Esophagus muscularis mucosa (tissue), 4 donors: ENCODE measurements around the gene NPHP1. TPM values are rescaled to one million over a fixed set of nuclear protein-coding genes. Genes with fewer than 3 reads are reported as not detected.
"Not testable (repeated sequence)": the region's sequence is repeated elsewhere in the genome, so short reads cannot be mapped to it uniquely, and the experiment has no call there.

Experiments used
- DNase-seq: peaks from one replicate; pipeline ENCODE4 v3.0.0-alpha.2; 2017; ENCODE audit errors: extremely low spot score
- H3K27ac ChIP-seq, 4 donors: fragments of 200-600 bp; sonication (generic); replicated peaks in 1 of 4; 1 replicate in 3 of 4; 2 replicates in 1 of 4; pipeline ENCODE4 v1.5.1; 2016 to 2019; ENCODE audit warnings: mild to moderate bottlenecking in 1 of 4
- H3K27me3 ChIP-seq, 4 donors: fragments of 200-600 bp; sonication (generic); one replicate each; pipeline versions ENCODE4 v1.5.1 to v1.6.0; 2016 to 2019
- H3K36me3 ChIP-seq, 4 donors: fragments of 200-600 bp; sonication (generic); one replicate each; pipeline ENCODE4 v1.5.1; 2016 to 2019
- H3K4me1 ChIP-seq, 4 donors: fragments of 200-600 bp; sonication (generic); one replicate each; pipeline ENCODE4 v1.5.1; 2016 to 2019
- H3K4me3 ChIP-seq, 4 donors: fragments of 200-600 bp; sonication (generic); 1 replicate in 2 of 4; 2 replicates in 2 of 4; pipeline ENCODE4 v1.5.1; 2016 to 2019; ENCODE audit warnings: mild to moderate bottlenecking in 4 of 4, moderate library complexity in 1 of 4
- H3K9me3 ChIP-seq, 4 donors: fragments of 200-600 bp; sonication (generic); 1 replicate in 3 of 4; 2 replicates in 1 of 4; pipeline ENCODE4 v1.5.1; 2016 to 2019
- EP300 ChIP-seq: sonication (generic); formaldehyde crosslinking; IDR thresholded peaks from one replicate; pipeline ENCODE4 v1.6.1; 2017; ENCODE audit warnings: antibody characterized with exemption
- POLR2A ChIP-seq: fragments of 450-650 bp; IDR thresholded peaks from one replicate; pipeline ENCODE4 v1.6.1; 2017; ENCODE audit warnings: antibody characterized with exemption, moderate library complexity, mild to moderate bottlenecking, low read depth
- POLR2AphosphoS5 ChIP-seq, 2 donors: sonication (generic); formaldehyde crosslinking; IDR thresholded peaks; one replicate each; pipeline ENCODE4 v1.6.1; 2017; ENCODE audit warnings: antibody characterized with exemption in 2 of 2
- WGBS: methylation state at CpG from one replicate; pipeline ENCODE4 v1.1.5; 2018; 5-methylcytosine and 5-hydroxymethylcytosine counted together
- intact Hi-C: fragments of 100-400 bp; cut with DNase I; formaldehyde crosslinking; loops from one replicate; pipeline ENCODE4 v1.15.1; 2023
- total RNA-seq, 4 donors: library from RNA; depleted of rRNA; stranded (reverse); fragments of >200 nt; gene quantifications; one replicate each; pipeline versions ENCODE4 v1.1.0 to v1.2.1, GENCODE V29; 2016
- TF ChIP-seq, protein P1 (sequence below), 3 experiments: fragments of 200-600 bp in 2 of 3; fragments of 450-650 bp in 1 of 3; sonication (generic) in 2 of 3; IDR thresholded peaks; one replicate each; pipeline ENCODE4 v1.5.1; 2017 to 2019; ENCODE audit warnings: antibody characterized with exemption in 3 of 3, mild to moderate bottlenecking in 2 of 3, moderate library complexity in 1 of 3

The NPHP1 gene
- total RNA-seq, 4 donors from 2014 or later, result 6.3 to 9.7 (median 7.3) TPM

DNA sequence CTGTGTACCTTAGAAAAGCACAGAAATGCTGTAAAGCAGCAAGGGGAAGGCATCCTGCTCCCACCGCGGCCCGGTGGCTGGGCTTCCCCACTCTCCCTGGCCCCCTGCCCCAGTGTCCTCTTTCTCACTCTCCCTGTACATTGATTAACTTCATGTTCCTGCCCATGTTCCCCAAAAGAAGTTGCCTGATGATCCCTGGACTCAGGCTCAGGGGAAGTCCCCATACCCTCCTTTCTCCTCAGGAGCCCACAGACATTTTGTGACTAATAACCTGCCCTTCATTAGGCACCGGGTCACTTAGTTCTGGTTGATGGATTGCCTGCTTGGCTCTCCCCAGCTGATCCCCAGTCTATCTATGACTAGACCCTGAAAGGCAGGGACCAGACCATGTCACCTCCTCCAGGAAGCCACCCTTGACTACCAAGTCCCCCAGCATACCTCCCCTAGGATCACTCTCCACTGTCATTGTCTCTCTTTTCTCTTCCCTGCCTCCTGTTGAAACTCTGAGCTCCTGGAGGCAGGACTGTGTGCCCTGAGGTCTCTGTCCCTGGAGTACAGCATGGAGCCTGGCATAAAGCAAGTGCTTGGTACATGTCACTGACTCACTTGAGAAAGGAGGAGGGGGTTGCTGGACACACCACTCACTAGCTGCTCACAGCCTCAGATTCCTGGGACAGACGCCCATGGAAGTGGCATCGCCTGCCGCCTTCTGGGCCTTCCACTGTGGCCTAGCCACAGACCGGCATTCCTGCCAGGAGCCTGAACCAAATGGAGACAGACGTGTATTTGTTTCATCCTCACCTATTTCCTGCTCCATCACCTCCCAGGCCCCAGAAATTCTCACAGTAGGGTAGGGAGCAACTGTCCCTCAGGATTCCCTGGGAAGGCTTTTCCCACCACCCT, 102.7 kb downstream of the NPHP1 start:
- 62% methylated on average over 9 of the region's 9 CpGs for WGBS
- peak overlapping the region in 3 of 4 donors; percentile 3 to 33 (median 23) for H3K4me3 ChIP-seq
- peak; percentile 86 for DNase-seq
- peaks cover 26 to 44% (median 38%) of the 10 kb centered on the region in 4 donors for H3K4me1 ChIP-seq
- intact Hi-C loops, result no loop called here
- TF ChIP-seq, protein P1, sequence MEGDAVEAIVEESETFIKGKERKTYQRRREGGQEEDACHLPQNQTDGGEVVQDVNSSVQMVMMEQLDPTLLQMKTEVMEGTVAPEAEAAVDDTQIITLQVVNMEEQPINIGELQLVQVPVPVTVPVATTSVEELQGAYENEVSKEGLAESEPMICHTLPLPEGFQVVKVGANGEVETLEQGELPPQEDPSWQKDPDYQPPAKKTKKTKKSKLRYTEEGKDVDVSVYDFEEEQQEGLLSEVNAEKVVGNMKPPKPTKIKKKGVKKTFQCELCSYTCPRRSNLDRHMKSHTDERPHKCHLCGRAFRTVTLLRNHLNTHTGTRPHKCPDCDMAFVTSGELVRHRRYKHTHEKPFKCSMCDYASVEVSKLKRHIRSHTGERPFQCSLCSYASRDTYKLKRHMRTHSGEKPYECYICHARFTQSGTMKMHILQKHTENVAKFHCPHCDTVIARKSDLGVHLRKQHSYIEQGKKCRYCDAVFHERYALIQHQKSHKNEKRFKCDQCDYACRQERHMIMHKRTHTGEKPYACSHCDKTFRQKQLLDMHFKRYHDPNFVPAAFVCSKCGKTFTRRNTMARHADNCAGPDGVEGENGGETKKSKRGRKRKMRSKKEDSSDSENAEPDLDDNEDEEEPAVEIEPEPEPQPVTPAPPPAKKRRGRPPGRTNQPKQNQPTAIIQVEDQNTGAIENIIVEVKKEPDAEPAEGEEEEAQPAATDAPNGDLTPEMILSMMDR (IDR thresholded peaks at IDR 0.05), result no peak
- TF ChIP-seq POLR2A (no peak), POLR2AphosphoS5 (IDR thresholded peaks at IDR 0.05) (no peak), EP300 (no peak)
- H3K27ac ChIP-seq, result peak overlapping the region; percentile 66 to 82 (median 72)
- no peaks in the 10 kb centered on the region for H3K9me3 ChIP-seq
- no peaks in the 10 kb centered on the region for H3K36me3 ChIP-seq
- peaks cover 0 to 27% (median 0%) of the 10 kb centered on the region in 4 donors for H3K27me3 ChIP-seq

DNA sequence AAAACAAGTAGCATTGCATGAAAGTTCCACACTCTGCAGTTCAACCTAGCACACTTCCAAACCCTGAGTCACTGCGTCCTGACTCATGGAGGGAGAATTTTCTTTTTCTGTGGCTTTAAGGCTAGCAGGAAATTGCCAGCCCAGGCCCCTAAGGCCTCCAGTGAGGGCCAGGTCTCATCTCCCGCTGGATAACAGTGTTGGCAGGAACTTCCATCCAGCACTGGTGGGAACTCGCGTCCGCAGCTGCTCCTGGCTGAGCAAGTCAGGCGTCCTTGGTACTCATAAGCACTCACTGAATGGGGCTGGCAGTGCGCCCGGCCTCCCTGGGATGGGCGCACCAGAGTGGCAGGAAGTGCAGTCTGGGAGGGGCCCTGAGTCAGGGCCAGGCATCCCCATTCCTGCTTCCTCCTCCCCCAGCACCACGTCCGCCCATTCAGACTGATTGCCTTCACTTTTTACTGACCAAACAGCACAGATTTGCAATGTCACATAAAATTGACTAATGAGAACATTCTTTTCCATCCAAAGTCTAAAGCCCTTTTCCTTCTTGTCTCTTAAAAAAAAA, 103.5 kb downstream of the NPHP1 start:
- Histone ChIP-seq H3K4me1 (peaks cover 26 to 44% (median 38%) of the 10 kb centered on the region in 4 donors), H3K4me3 (peak overlapping the region in 3 of 4 donors; percentile 3 to 33 (median 23)), H3K27me3 (peaks cover 0 to 20% (median 0%) of the 10 kb centered on the region in 4 donors), H3K27ac (peak overlapping the region; percentile 66 to 82 (median 72)), H3K9me3 (no peaks in the 10 kb centered on the region), H3K36me3 (no peaks in the 10 kb centered on the region)
- intact Hi-C loops, result no loop called here
- TF ChIP-seq EP300 (no peak), POLR2AphosphoS5 (IDR thresholded peaks at IDR 0.05) (peak; percentile 67 to 83)
- peak; percentile 94 for DNase-seq
- WGBS, result 0% methylated on average over 9 of the region's 11 CpGs

DNA sequence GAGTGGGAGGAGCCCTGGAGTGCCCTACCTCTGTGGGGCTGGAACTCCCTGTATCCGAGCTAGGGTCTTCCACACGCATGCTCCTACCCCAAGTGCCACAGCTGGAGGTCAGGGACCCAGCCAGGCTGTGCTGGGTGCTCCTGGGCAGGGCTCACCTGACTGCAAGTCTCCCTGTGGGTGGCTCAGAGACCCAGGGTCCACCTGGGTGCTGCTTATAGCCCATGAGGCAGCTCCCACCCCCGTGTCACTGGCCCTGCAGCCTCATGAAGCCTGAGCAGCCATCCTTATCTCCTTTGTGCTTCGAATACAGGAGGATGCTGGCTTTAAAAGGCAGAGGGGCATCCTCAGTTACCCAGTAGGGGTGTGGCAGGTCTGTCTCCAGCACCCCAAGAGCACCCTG, 103.9 kb downstream of the NPHP1 start:
- intact Hi-C loops, result not testable (repeated sequence)
- WGBS, result 70% methylated on average over 4 of the region's 4 CpGs

DNA sequence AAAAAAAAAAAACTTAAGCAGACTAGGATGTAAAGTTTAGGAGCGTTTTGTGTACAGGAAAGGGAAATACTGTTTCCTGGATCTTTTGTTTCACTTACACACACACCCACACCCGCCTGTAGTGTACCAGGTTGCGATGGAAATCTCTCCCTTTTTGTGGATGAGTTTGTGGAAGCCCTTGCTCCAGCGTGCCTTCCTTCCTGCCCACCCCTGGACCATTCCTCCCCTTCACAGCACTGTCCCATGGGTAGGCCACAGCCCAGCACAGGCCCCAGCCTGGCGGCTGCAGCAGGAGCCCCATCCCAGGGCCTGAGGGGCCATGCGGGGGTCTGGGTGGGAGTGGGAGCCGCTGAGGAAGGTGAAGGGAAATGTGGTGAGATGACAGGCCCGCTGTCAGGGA, 104.3 kb downstream of the NPHP1 start:
- peaks cover 26 to 43% (median 36%) of the 10 kb centered on the region in 4 donors for H3K4me1 ChIP-seq
- DNase-seq, result no peak
- peak overlapping the region; percentile 66 to 82 (median 72) for H3K27ac ChIP-seq
- TF ChIP-seq, protein P1 (IDR thresholded peaks at IDR 0.05), result no peak
- no peak for TF ChIP-seq POLR2AphosphoS5 (IDR thresholded peaks at IDR 0.05)
- no peak for TF ChIP-seq EP300
- TF ChIP-seq POLR2A, result no peak
- 74% methylated on average over 8 of the region's 8 CpGs for WGBS
- H3K4me3 ChIP-seq, result no peak overlapping the region
- no peaks in the 10 kb centered on the region for H3K36me3 ChIP-seq
- intact Hi-C loops, result no loop called here
- H3K27me3 ChIP-seq, result peaks cover 0 to 22% (median 0%) of the 10 kb centered on the region in 4 donors
- H3K9me3 ChIP-seq, result no peaks in the 10 kb centered on the region

More for the DNA sequence above, 103.9 kb downstream of the NPHP1 start:
- Histone ChIP-seq H3K4me1 (peaks cover 26 to 43% (median 38%) of the 10 kb centered on the region in 4 donors), H3K27me3 (peaks cover 0 to 22% (median 0%) of the 10 kb centered on the region in 4 donors), H3K27ac (peak overlapping the region; percentile 66 to 82 (median 72)), H3K4me3 (peak overlapping the region in 1 of 4 donors; percentile 23)
- not testable (repeated sequence) for H3K36me3 ChIP-seq, DNase-seq, H3K9me3 ChIP-seq

DNA sequence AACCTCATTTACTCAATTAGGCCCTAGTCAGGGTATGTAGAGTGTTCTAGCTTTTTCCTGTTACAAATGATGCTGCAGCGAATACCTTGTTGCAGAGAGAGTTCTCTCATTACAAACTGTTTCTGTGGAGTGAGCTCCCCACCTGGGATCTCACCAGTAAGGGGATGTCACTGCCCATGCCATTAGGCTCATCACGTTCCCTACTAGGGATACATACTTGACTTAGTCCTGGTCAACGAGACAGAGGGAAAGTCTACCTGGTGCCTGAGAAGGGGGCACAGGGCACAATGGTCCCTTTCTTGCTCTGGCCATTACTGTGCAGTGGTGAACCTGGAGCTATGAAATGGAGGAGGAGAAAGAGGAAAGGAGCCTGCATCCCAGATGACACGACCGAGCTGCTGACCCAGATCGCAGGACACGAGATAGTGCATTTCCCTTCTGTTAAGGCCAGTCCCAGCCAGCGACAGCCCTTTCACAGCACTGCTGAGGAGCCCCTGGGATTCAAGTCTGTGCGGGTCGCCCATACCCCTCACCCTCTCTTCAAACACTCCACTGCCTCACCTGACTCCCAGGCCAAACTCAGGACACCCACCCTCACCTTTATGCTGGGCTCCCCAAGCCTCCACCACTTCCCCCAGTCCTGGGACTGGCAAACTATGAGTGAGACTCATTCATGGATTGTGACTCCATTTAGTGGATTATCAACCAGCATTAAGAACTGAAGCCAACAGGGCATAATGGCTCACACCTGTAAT, 105.2 kb downstream of the NPHP1 start:
- H3K4me1 ChIP-seq, result peaks cover 26 to 43% (median 34%) of the 10 kb centered on the region in 4 donors
- no peak overlapping the region for H3K4me3 ChIP-seq
- H3K9me3 ChIP-seq, result no peaks in the 10 kb centered on the region
- peak; percentile 78 for DNase-seq
- no peaks in the 10 kb centered on the region for H3K36me3 ChIP-seq
- TF ChIP-seq EP300, result no peak
- no peak for TF ChIP-seq POLR2A
- no peak for TF ChIP-seq POLR2AphosphoS5 (IDR thresholded peaks at IDR 0.05)
- TF ChIP-seq, protein P1 (IDR thresholded peaks at IDR 0.05), result no peak
- H3K27ac ChIP-seq, result peak overlapping the region in 2 of 4 donors; percentile 55 to 71
- H3K27me3 ChIP-seq, result peaks cover 0 to 15% (median 0%) of the 10 kb centered on the region in 4 donors
- intact Hi-C loops, result no loop called here
- 81% methylated on average over 10 of the region's 10 CpGs for WGBS
